AG04450 (cell line): Measurements from ENCODE around the gene UGT2B15. TPM values are rescaled to one million over a fixed set of nuclear protein-coding genes. Genes with fewer than 3 reads are reported as not detected.
"Not testable (repeated sequence)": the region's sequence is repeated elsewhere in the genome, so short reads cannot be mapped to it uniquely, and the experiment has no call there.

ENCODE experiments used
- CTCF ChIA-PET: fragments of 300-600, 350-600 bp; formaldehyde crosslinking; extraction: SDS; loops from one replicate; lab custom pipeline; 2022; ENCODE audit warnings: antibody characterized with exemption, inconsistent platforms; lab: Charles Lee
- POLR2A ChIA-PET: fragments of 350-600 bp; formaldehyde crosslinking; extraction: SDS; loops from one replicate; lab custom pipeline; 2021; ENCODE audit warnings: antibody characterized with exemption, inconsistent platforms; lab: Yijun Ruan, JAX
- DNase-seq: peaks from one replicate; pipeline ENCODE4 v3.0.0-alpha.2; 2011; ENCODE audit warnings: low read depth, low spot score
- H3K27ac ChIP-seq: one replicate; pipeline ENCODE4 v1.5.1; 2012; ENCODE audit warnings: low read depth, low read length, control low read depth
- H3K27me3 ChIP-seq: one replicate; pipeline ENCODE4 v1.6.0; 2012; ENCODE audit warnings: low read length; ENCODE audit not compliant: control insufficient read depth, insufficient read depth
- H3K4me3 ChIP-seq: 2 replicates; pipeline ENCODE4 v1.5.1; 2011; ENCODE audit warnings: mild to moderate bottlenecking, low read depth, low read length, control low read depth
- H3K9me3 ChIP-seq: 2 replicates; pipeline ENCODE4 v1.5.1; 2012; ENCODE audit warnings: low read length; ENCODE audit not compliant: control insufficient read depth, insufficient read depth
- polyA plus RNA-seq: library from polyadenylated mRNA; depleted of rRNA; stranded (reverse); fragments of >200 nt; gene quantifications from 2 replicates; pipeline ENCODE4 v1.2.3, GENCODE V29; 2011
- TF ChIP-seq, protein P1 (sequence below): IDR thresholded peaks from 2 replicates; pipeline ENCODE4 v1.5.1; 2011; ENCODE audit warnings: low read depth, low read length, control low read depth, inconsistent platforms

UGT2B15 gene
- polyA plus RNA-seq, 1 experiment, result not detected

DNA sequence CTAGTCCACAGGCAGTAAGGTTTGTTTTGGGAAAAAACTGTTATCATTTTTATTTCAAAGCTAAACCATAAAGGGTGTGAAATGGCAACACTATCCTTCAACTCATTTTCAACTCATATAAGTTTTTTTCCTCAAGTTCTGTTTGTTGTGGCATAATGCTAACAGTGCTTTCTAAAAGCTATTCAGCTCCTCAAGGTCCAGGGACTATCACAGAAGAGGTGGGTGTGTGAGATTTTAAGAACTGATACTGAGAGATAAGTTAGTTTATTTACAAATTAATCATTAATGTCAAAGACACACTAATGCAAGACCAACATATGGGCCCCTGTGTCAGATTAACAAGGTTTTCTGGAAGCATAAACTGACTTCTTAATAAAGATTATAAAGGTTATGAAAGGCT lies 11.8 kb downstream of the UGT2B15 start:
- CTCF ChIA-PET, result no interaction called here
- Histone ChIP-seq H3K27me3 (no peaks in the 10 kb centered on the region), H3K4me3 (no peak overlapping the region), H3K27ac (no peak overlapping the region), H3K9me3 (no peaks in the 10 kb centered on the region)
- POLR2A ChIA-PET, result no interaction called here
- TF ChIP-seq, protein P1, sequence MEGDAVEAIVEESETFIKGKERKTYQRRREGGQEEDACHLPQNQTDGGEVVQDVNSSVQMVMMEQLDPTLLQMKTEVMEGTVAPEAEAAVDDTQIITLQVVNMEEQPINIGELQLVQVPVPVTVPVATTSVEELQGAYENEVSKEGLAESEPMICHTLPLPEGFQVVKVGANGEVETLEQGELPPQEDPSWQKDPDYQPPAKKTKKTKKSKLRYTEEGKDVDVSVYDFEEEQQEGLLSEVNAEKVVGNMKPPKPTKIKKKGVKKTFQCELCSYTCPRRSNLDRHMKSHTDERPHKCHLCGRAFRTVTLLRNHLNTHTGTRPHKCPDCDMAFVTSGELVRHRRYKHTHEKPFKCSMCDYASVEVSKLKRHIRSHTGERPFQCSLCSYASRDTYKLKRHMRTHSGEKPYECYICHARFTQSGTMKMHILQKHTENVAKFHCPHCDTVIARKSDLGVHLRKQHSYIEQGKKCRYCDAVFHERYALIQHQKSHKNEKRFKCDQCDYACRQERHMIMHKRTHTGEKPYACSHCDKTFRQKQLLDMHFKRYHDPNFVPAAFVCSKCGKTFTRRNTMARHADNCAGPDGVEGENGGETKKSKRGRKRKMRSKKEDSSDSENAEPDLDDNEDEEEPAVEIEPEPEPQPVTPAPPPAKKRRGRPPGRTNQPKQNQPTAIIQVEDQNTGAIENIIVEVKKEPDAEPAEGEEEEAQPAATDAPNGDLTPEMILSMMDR, result no peak
- DNase-seq, result no peak

DNA sequence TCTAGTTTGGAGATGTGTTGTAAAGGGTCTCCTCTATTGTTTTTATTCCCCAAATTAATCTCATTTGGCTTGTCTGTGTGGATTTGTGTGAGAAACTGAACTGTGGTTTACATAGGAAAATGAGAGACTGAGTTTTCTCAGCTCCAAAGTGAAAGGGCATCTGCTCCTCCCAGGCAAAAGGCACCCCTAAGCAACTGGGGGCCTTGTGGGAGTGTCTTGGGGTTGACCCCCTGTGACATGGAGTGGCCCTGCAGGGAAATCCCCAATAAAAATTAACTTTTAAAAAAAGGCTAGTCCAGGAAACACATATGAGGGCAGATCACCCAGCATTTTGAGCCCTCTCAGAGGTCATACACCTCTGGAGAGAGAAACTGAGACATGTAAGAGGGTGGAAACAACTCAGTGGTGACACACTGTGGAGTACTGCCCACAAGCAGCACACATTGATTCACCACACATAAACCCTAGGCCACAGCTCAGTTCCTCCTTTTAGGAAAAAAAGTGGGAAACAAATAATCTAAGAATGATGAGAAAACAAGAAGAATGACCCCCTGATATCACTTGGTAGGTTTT lies 13.3 kb downstream of the UGT2B15 start:
- CTCF ChIA-PET, POLR2A ChIA-PET, H3K27me3 ChIP-seq, DNase-seq, H3K27ac ChIP-seq, H3K4me3 ChIP-seq, H3K9me3 ChIP-seq: not testable (repeated sequence)

DNA sequence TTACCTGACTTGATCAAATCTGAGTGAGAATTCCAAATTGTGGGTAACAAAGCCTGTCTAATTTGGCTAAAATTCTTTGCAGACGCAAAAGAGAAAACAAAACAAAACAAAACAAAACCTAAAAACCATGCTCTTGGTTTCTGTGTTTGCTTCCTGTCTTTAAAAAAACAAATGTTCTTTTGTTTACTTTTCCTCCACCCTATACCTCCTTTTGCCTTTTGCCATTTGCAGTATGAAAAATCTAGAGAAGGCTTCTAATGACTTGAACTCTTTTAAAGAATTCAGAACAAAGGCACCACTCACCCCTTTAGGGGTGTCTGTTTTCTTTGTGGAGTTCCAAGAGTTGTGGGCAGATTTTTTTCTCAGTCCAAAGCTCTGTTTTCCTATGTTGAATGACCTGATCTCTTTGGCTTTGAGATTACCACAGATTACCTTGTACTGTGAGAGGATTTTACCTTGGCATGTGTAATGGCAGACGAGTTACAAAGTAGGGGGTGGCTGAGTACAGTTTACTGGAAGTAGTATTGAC lies 13.9 kb downstream of the UGT2B15 start:
- H3K4me3 ChIP-seq, DNase-seq, POLR2A ChIA-PET, H3K27me3 ChIP-seq, H3K9me3 ChIP-seq, H3K27ac ChIP-seq: not testable (repeated sequence)
- CTCF ChIA-PET, result interaction anchor here (0.6 kb wide), 1 partner anchor 84 kb away, joined by 3 read pairs; no protein-coding TSS in a partner anchor

DNA sequence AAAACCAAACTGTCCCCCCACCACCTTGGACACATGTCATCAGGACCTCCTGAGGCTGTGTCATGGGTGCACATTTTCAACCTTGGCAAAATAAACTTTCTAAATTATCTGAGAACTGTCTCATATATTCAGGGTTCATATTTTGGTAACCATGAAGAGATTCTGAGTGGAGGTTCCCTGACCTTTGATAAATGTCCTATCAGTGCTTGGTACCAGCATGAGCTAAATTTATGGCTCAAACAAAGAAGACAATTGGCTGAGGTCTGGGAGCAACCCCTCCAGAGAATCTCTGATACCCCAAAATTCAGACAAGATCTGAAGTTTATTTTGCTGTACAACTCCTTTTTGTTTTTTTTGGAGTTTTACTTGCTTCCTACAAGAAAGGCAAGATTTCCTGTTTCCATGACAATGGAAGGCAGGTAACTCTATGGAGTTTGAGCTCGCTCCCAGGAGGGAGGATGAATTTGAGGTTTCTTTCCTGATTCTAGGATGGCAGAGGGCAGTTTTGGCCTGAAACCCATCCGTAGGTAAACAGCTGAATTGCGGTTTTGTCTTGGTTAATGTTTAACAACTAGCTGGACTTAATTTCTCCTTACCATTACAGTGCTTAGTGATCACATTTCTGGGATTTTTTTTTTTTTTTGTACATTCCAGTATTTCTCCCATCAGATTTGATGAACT lies 14.5 kb downstream of the UGT2B15 start:
- POLR2A ChIA-PET, result no interaction called here
- DNase-seq, result no peak
- H3K27me3 ChIP-seq, result no peaks in the 10 kb centered on the region
- CTCF ChIA-PET, result interaction anchor here (0.6 kb wide), 1 partner anchor 84 kb away, joined by 3 read pairs; no protein-coding TSS in a partner anchor
- TF ChIP-seq, protein P1, result no peak
- no peak overlapping the region for H3K27ac ChIP-seq
- H3K4me3 ChIP-seq, result no peak overlapping the region
- no peaks in the 10 kb centered on the region for H3K9me3 ChIP-seq

DNA sequence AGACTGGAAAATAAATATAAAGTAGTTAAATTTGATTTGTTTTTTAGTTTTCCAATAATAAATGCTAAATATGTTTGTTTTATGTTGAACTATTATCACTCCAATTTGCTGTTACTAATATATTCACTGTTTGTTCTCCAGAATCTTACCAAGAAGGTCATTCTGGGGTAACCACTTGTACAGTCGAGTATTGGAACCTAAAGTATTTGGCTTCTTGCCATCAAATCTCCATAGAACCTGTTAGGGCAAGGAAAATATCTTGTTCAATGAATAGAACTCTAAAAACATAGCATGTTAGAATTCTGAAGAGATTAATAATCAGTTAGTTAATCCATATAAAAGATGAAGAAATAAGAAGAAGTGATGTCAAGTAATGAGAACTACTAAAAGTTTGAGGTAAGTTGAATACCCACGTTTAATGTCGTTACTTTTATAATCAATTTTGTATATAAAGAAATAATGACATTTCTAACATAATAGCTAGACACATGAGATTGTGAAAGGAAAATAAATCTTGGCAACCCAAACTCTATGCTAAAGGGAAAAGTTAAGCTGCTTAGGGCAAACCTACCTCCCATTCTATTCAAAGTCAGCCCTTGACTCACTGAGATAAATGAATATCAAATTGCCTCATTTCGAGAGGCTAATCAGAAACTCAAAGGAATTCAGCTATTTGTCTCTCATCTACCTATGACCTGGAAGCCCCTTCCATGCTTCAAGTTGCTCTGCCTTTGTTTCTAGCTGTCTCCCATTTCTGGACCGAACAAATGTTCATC lies 15.3 kb downstream of the UGT2B15 start:
- Histone ChIP-seq H3K9me3 (no peaks in the 10 kb centered on the region), H3K27ac (no peak overlapping the region), H3K27me3 (no peaks in the 10 kb centered on the region), H3K4me3 (no peak overlapping the region)
- ChIA-PET POLR2A (no interaction called here), CTCF (no interaction called here)
- no peak for DNase-seq
- TF ChIP-seq, protein P1, result no peak
